ENCODE data around the gene PFDN4. TPM values are rescaled to one million over a fixed set of nuclear protein-coding genes. Genes with fewer than 3 reads are reported as not detected.

Gene PFDN4
- total and polyA plus RNA-seq, 2 of the 4 experiments (the other 2 are of a cell fraction) = 14.9 to 93.2 TPM

GRCh38 chr20:54218470-54218869, 10.6 kb downstream of the PFDN4 start:
- Histone ChIP-seq H3K27me3 (ENCODE audit: control insufficient read depth, insufficient read depth, low read length) (no peaks in the 10 kb centered on the region), H2AFZ (replicated peaks; ENCODE audit: low read length, poor library complexity) (no peak overlapping the region), H4K5ac (ENCODE audit: low read depth, low read length) (no peak overlapping the region), H2BK15ac (ENCODE audit: low read depth, low read length) (no peak overlapping the region), H3K56ac (ENCODE audit: extremely low read depth, insufficient read depth, low read length) (no peak overlapping the region), H2AK9ac (replicated peaks; ENCODE audit: low read depth, low read length, poor library complexity) (no peak overlapping the region), H3K4me2 (ENCODE audit: low read depth, low read length) (no peak overlapping the region), H3K27ac (ENCODE audit: insufficient read depth, low read length) (no peak overlapping the region), H3K36me3 (ENCODE audit: control insufficient read depth, insufficient read depth, low read length) (peaks cover 10% of the 10 kb centered on the region), H3K4me1 (ENCODE audit: control insufficient read depth, insufficient read depth, low read length) (0 out of 2 replicates have a peak, but pooled peaks cover 3% of the 10 kb centered on the region), H3K4me3 (ENCODE audit: insufficient read depth, low read depth, low read length) (no peak overlapping the region), H2BK5ac (ENCODE audit: low read depth, low read length, poor library complexity, severe bottlenecking) (no peak overlapping the region), H3K4ac (ENCODE audit: low read depth, low read length) (no peak overlapping the region), H3K14ac (replicated peaks; ENCODE audit: low read depth, low read length) (no peak overlapping the region), H2AK5ac (ENCODE audit: low read depth, low read length) (no peak overlapping the region), H2BK120ac (ENCODE audit: low read depth, low read length) (no peak overlapping the region), H3K79me1 (ENCODE audit: low read depth in 1 of 2, low read length in 2 of 2) (peaks cover 8 to 13% of the 10 kb centered on the region in 2 experiments), H4K8ac (ENCODE audit: low read depth in 2 of 2, low read length in 2 of 2) (no peak overlapping the region), H3K9me3 (ENCODE audit: control insufficient read depth, insufficient read depth, low read length) (no peaks in the 10 kb centered on the region), H3K18ac (ENCODE audit: low read depth, low read length) (no peak overlapping the region), H3K9me1 (ENCODE audit: insufficient read depth, low read length) (no peaks in the 10 kb centered on the region), H2BK20ac (ENCODE audit: low read depth, low read length) (no peak overlapping the region), H4K20me1 (ENCODE audit: insufficient read depth, low read length) (no peaks in the 10 kb centered on the region), H4K91ac (ENCODE audit: insufficient read depth, low read depth, low read length) (no peak overlapping the region), H3K9ac (ENCODE audit: low read depth, low read length) (no peak overlapping the region), H3K23ac (ENCODE audit: low read depth, low read length) (no peak overlapping the region)
- ChIA-PET POLR2A (ENCODE audit: unreplicated experiment) (no interaction called here), CTCF (interaction anchor here (0.6 to 1.8 kb wide), 5 partner anchors 7 to 430 kb away, joined by 4 to 7 read pairs (median 6); partner anchors contain the start of gene PFDN4)
- no peak for TF ChIP-seq CHD1 (IDR thresholded peaks at IDR 0.05; ENCODE audit: low read depth, low read length)
- no peak for TF ChIP-seq FOS (IDR thresholded peaks at IDR 0.05; ENCODE audit: low read depth, low read length)
- TF ChIP-seq CTCF (conservative IDR thresholded peaks at IDR 0.05; ENCODE audit: low read depth, low read length) = no peak
- no peak for TF ChIP-seq RCOR1 (IDR thresholded peaks at IDR 0.05; ENCODE audit: insufficient replicate concordance, low read length)
- TF ChIP-seq RFX5 (IDR thresholded peaks at IDR 0.05; ENCODE audit: low read depth, low read length) = no peak
- no peak for TF ChIP-seq NFE2L2 (IDR thresholded peaks at IDR 0.05; ENCODE audit: low read depth, low read length)
- no peak for TF ChIP-seq MXI1 (IDR thresholded peaks at IDR 0.05; ENCODE audit: borderline replicate concordance, low read depth, low read length)
- TF ChIP-seq CEBPB (IDR thresholded peaks at IDR 0.05; ENCODE audit: low read depth, low read length) = no peak
- no peak for TF ChIP-seq MAZ (IDR thresholded peaks at IDR 0.05; ENCODE audit: borderline replicate concordance, low read depth, low read length)
- no peak for TF ChIP-seq USF2 (IDR thresholded peaks at IDR 0.05; ENCODE audit: low read depth, low read length)
- no peak for TF ChIP-seq SMC3 (IDR thresholded peaks at IDR 0.05; ENCODE audit: low read depth, low read length)
- no peak for TF ChIP-seq RAD21 (IDR thresholded peaks at IDR 0.05; ENCODE audit: low read length)
- TF ChIP-seq MAFK (IDR thresholded peaks at IDR 0.05; ENCODE audit: low read depth, low read length) = no peak
- no peak for TF ChIP-seq POLR2A (IDR thresholded peaks at IDR 0.05; ENCODE audit: low read depth, low read length)
- TF ChIP-seq ELK1 (IDR thresholded peaks at IDR 0.05; ENCODE audit: borderline replicate concordance, low read depth, low read length) = no peak
- TF ChIP-seq BHLHE40 (IDR thresholded peaks at IDR 0.05; ENCODE audit: low read depth, low read length) = no peak
- in situ Hi-C loops (cut with MboI; ENCODE audit: low sequenced_read_pairs) = no loop called here
- no TSS peak for BruUV-seq (replicated peaks)
- ATAC-seq (ENCODE audit: low read depth) (no peak), DNase-seq (no peak)
- dilution Hi-C loops (cut with HindIII; ENCODE audit: low sequenced_read_pairs, unreplicated experiment) = no loop called here
- intact Hi-C loops (cut with micrococcal nuclease) = no loop called here
